Tibial nerve (tissue), 4 donors: ENCODE measurements around the gene TBC1D9. TPM values are rescaled to one million over a fixed set of nuclear protein-coding genes. Genes with fewer than 3 reads are reported as not detected.

Experiments
- DNase-seq, 2 donors: peaks; one replicate each; pipeline ENCODE4 v3.0.0-alpha.2; 2019; ENCODE audit warnings: low spot score in 2 of 2
- H3K27ac ChIP-seq, 4 donors: fragments of 200-600 bp; sonication (generic) in 3 of 4; one replicate each; pipeline ENCODE4 v1.5.1; 2017 to 2019; ENCODE audit warnings: mild to moderate bottlenecking in 1 of 4
- H3K27me3 ChIP-seq, 2 donors: fragments of 200-600 bp; sonication (generic) in 1 of 2; one replicate each; pipeline versions ENCODE4 v1.5.1 to v1.6.0; 2017 to 2019
- H3K36me3 ChIP-seq, 3 donors: fragments of 200-600 bp; sonication (generic); one replicate each; pipeline ENCODE4 v1.5.1; 2018 to 2019
- H3K4me1 ChIP-seq, 4 donors: fragments of 200-600 bp; sonication (generic) in 3 of 4; one replicate each; pipeline ENCODE4 v1.5.1; 2017 to 2019
- H3K4me3 ChIP-seq, 4 donors: fragments of 200-600 bp; sonication (generic) in 3 of 4; one replicate each; pipeline ENCODE4 v1.5.1; 2017 to 2019; ENCODE audit warnings: mild to moderate bottlenecking in 1 of 4, moderate library complexity in 1 of 4
- H3K9me3 ChIP-seq, 4 donors: fragments of 200-600 bp; sonication (generic) in 3 of 4; one replicate each; pipeline ENCODE4 v1.5.1; 2017 to 2019
- EP300 ChIP-seq, 2 donors: sonication (generic); formaldehyde crosslinking; IDR thresholded peaks; one replicate each; pipeline ENCODE4 v1.6.1; 2017; ENCODE audit warnings: antibody characterized with exemption in 2 of 2, mild to moderate bottlenecking in 1 of 2
- POLR2A ChIP-seq, 2 donors: fragments of 450-650 bp; IDR thresholded peaks; one replicate each; pipeline ENCODE4 v1.6.1; 2017; ENCODE audit warnings: antibody characterized with exemption in 2 of 2, mild to moderate bottlenecking in 2 of 2, moderate library complexity in 2 of 2
- WGBS, 2 donors: methylation state at CpG; one replicate each; pipeline ENCODE4 v1.1.5; 2018; 5-methylcytosine and 5-hydroxymethylcytosine counted together
- total RNA-seq, 4 donors: library from RNA; depleted of rRNA; stranded (reverse); fragments of >200 nt; gene quantifications; one replicate each; pipeline ENCODE4 v1.1.0, GENCODE V29; 2016
- TF ChIP-seq, protein P1 (sequence below), 5 experiments: fragments of 200-600 bp in 3 of 5; fragments of 450-650 bp in 2 of 5; sonication (generic) in 3 of 5; IDR thresholded peaks; one replicate each; pipeline ENCODE4 v1.5.1; 2016 to 2019; ENCODE audit warnings: antibody characterized with exemption in 5 of 5, mild to moderate bottlenecking in 3 of 5, moderate library complexity in 2 of 5

The TBC1D9 gene
- total RNA-seq, 4 donors from 2014 or later = 18.4 to 23.7 (median 19.6) TPM

GRCh38 chr4:140720387-140721304 lies 35.5 kb downstream of the TBC1D9 start:
- H3K4me1 ChIP-seq = peaks cover 0 to 21% (median 15%) of the 10 kb centered on the region in 4 donors
- H3K27me3 ChIP-seq = no peaks in the 10 kb centered on the region
- H3K36me3 ChIP-seq = no peaks in the 10 kb centered on the region
- TF ChIP-seq, protein P1, sequence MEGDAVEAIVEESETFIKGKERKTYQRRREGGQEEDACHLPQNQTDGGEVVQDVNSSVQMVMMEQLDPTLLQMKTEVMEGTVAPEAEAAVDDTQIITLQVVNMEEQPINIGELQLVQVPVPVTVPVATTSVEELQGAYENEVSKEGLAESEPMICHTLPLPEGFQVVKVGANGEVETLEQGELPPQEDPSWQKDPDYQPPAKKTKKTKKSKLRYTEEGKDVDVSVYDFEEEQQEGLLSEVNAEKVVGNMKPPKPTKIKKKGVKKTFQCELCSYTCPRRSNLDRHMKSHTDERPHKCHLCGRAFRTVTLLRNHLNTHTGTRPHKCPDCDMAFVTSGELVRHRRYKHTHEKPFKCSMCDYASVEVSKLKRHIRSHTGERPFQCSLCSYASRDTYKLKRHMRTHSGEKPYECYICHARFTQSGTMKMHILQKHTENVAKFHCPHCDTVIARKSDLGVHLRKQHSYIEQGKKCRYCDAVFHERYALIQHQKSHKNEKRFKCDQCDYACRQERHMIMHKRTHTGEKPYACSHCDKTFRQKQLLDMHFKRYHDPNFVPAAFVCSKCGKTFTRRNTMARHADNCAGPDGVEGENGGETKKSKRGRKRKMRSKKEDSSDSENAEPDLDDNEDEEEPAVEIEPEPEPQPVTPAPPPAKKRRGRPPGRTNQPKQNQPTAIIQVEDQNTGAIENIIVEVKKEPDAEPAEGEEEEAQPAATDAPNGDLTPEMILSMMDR (IDR thresholded peaks at IDR 0.05) = no peak
- TF ChIP-seq POLR2A (IDR thresholded peaks at IDR 0.05) (no peak), EP300 (IDR thresholded peaks at IDR 0.05) (no peak)
- 55 to 73% methylated on average over 9 of the region's 9 CpGs for WGBS, 2 donors
- H3K9me3 ChIP-seq = no peaks in the 10 kb centered on the region
- H3K4me3 ChIP-seq = peak overlapping the region in 1 of 4 donors; percentile 10
- DNase-seq = no peak
- peak overlapping the region in 2 of 4 donors; percentile 15 to 37 for H3K27ac ChIP-seq

DNA sequence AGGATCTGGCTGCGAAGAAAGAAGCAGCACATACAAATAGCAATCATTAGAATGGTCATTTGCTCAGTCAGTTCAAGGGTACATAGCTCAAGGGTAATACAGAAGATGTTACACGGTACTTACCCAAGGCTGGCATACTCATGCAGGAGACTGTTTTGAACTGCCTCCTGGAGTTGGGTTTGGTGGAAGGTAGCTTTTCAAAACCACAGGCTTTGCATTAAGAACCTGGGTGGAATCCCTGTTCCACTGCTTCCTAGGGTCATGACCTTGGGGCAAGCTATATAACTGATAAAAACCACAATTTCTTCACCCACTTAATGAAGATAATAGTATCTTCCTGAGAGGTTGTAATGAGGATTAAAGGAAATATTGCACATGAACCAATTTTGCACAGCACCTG lies 36.5 kb downstream of the TBC1D9 start:
- WGBS, 2 donors = 95 to 100% methylated on average over 2 of the region's 2 CpGs
- H3K9me3 ChIP-seq = no peaks in the 10 kb centered on the region
- H3K36me3 ChIP-seq = no peaks in the 10 kb centered on the region
- H3K27ac ChIP-seq = no peak overlapping the region
- no peaks in the 10 kb centered on the region for H3K27me3 ChIP-seq
- TF ChIP-seq POLR2A (IDR thresholded peaks at IDR 0.05) (no peak), EP300 (IDR thresholded peaks at IDR 0.05) (no peak)
- TF ChIP-seq, protein P1 (IDR thresholded peaks at IDR 0.05) = no peak
- peaks cover 0 to 21% (median 15%) of the 10 kb centered on the region in 4 donors for H3K4me1 ChIP-seq
- no peak for DNase-seq
- H3K4me3 ChIP-seq = no peak overlapping the region

GRCh38 chr4:140719022-140719421 lies 37.2 kb downstream of the TBC1D9 start:
- Histone ChIP-seq H3K36me3 (no peaks in the 10 kb centered on the region), H3K27me3 (no peaks in the 10 kb centered on the region), H3K27ac (peak overlapping the region in 1 of 4 donors; percentile 51), H3K4me1 (peaks cover 0 to 21% (median 15%) of the 10 kb centered on the region in 4 donors), H3K4me3 (no peak overlapping the region), H3K9me3 (no peaks in the 10 kb centered on the region)
- no peak for TF ChIP-seq EP300 (IDR thresholded peaks at IDR 0.05)
- 88% methylated on average over 2 of the region's 2 CpGs for WGBS, 2 donors
- no peak for DNase-seq

GRCh38 chr4:140718241-140718952 lies 37.8 kb downstream of the TBC1D9 start:
- H3K27me3 ChIP-seq = no peaks in the 10 kb centered on the region
- H3K27ac ChIP-seq = peak overlapping the region in 1 of 4 donors; percentile 51
- H3K36me3 ChIP-seq = no peaks in the 10 kb centered on the region
- TF ChIP-seq, protein P1 (IDR thresholded peaks at IDR 0.05) = no peak
- no peak for TF ChIP-seq POLR2A (IDR thresholded peaks at IDR 0.05)
- TF ChIP-seq EP300 (IDR thresholded peaks at IDR 0.05) = no peak
- 47 to 54% methylated on average over 3 of the region's 3 CpGs for WGBS, 2 donors
- no peak for DNase-seq
- H3K9me3 ChIP-seq = no peaks in the 10 kb centered on the region
- H3K4me3 ChIP-seq = no peak overlapping the region
- peaks cover 0 to 21% (median 15%) of the 10 kb centered on the region in 4 donors for H3K4me1 ChIP-seq

GRCh38 chr4:140717313-140717712 lies 38.9 kb downstream of the TBC1D9 start:
- TF ChIP-seq POLR2A (IDR thresholded peaks at IDR 0.05) (no peak), EP300 (IDR thresholded peaks at IDR 0.05) (no peak)
- TF ChIP-seq, protein P1 (IDR thresholded peaks at IDR 0.05) = no peak
- Histone ChIP-seq H3K9me3 (no peaks in the 10 kb centered on the region), H3K27me3 (no peaks in the 10 kb centered on the region), H3K4me1 (peaks cover 0 to 21% (median 15%) of the 10 kb centered on the region in 4 donors), H3K27ac (no peak overlapping the region), H3K36me3 (no peaks in the 10 kb centered on the region), H3K4me3 (no peak overlapping the region)
- 65 to 67% methylated on average over 2 of the region's 2 CpGs for WGBS, 2 donors
- no peak for DNase-seq
